Neuronal stem cell (in vitro differentiated cells): ENCODE data around the gene PLPPR2.
A peak's percentile ranks its signal among the peaks of the same experiment; 100 is the strongest.

ENCODE experiments used
- DNase-seq: peaks from one replicate; pipeline ENCODE4 v3.0.0-alpha.2; 2013; ENCODE audit warnings: low spot score
- H2AFZ ChIP-seq: one replicate; pipeline ENCODE4 v1.6.1; 2013; ENCODE audit warnings: mild to moderate bottlenecking, low read length, inconsistent platforms
- H2AK5ac ChIP-seq: 2 replicates; pipeline ENCODE4 v1.6.1; 2013; ENCODE audit warnings: low read depth, mild to moderate bottlenecking, inconsistent platforms, low read length, moderate library complexity, mixed read lengths
- H2BK120ac ChIP-seq: 2 replicates; pipeline ENCODE4 v1.6.1; 2013; ENCODE audit warnings: low read depth, mild to moderate bottlenecking, inconsistent platforms, low read length, moderate library complexity, mixed read lengths
- H2BK12ac ChIP-seq: one replicate; pipeline ENCODE4 v1.6.1; 2013; ENCODE audit warnings: low read length, inconsistent platforms
- H2BK15ac ChIP-seq: 2 replicates; pipeline ENCODE4 v1.6.1; 2013; ENCODE audit warnings: mild to moderate bottlenecking, low read length, inconsistent platforms, mixed read lengths
- H2BK5ac ChIP-seq: one replicate; pipeline ENCODE4 v1.6.1; 2013; ENCODE audit warnings: inconsistent platforms, mild to moderate bottlenecking, low read length, moderate library complexity
- H3K14ac ChIP-seq: one replicate; pipeline ENCODE4 v1.6.1; 2013; ENCODE audit warnings: low read length, inconsistent platforms
- H3K18ac ChIP-seq: 2 replicates; pipeline ENCODE4 v1.6.1; 2013; ENCODE audit warnings: low read length, inconsistent platforms
- H3K23ac ChIP-seq: 2 replicates; pipeline ENCODE4 v1.6.1; 2013; ENCODE audit warnings: low read depth, mild to moderate bottlenecking, mixed read lengths, low read length, inconsistent platforms; ENCODE audit not compliant: poor library complexity
- H3K27ac ChIP-seq: replicated peaks from 3 replicates; pipeline ENCODE4 v1.5.1; 2013; ENCODE audit warnings: low read length, inconsistent platforms
- H3K27me3 ChIP-seq, 3 experiments: 2 replicates each; pipeline ENCODE4 v1.6.1; 2013; ENCODE audit warnings: low read length in 3 of 3, mild to moderate bottlenecking in 2 of 3, inconsistent platforms in 1 of 3, low read depth in 1 of 3, mixed read lengths in 1 of 3, moderate library complexity in 1 of 3; ENCODE audit not compliant: control insufficient read depth in 3 of 3, insufficient read depth in 3 of 3
- H3K36me3 ChIP-seq, 2 donors: replicated peaks in 1 of 2; 2 replicates each; pipeline ENCODE4 v1.6.1; 2013; ENCODE audit warnings: low read length in 2 of 2; ENCODE audit not compliant: control insufficient read depth in 2 of 2, insufficient read depth in 2 of 2
- H3K4ac ChIP-seq: 2 replicates; pipeline ENCODE4 v1.6.1; 2013; ENCODE audit warnings: inconsistent platforms, mild to moderate bottlenecking, low read length, moderate library complexity
- H3K4me1 ChIP-seq, 2 donors: 1 replicate in 1 of 2; 2 replicates in 1 of 2; pipeline ENCODE4 v1.6.1; 2013; ENCODE audit warnings: low read length in 2 of 2, low read depth in 1 of 2; ENCODE audit not compliant: control insufficient read depth in 2 of 2, insufficient read depth in 1 of 2
- H3K4me2 ChIP-seq: one replicate; pipeline ENCODE4 v1.6.1; 2013; ENCODE audit warnings: mild to moderate bottlenecking, low read length, inconsistent platforms; ENCODE audit not compliant: insufficient read depth, poor library complexity, severe bottlenecking
- H3K4me3 ChIP-seq, 2 donors: 2 replicates each; pipeline ENCODE4 v1.5.1; 2013; ENCODE audit warnings: low read length in 2 of 2, mild to moderate bottlenecking in 2 of 2, inconsistent platforms in 1 of 2, moderate library complexity in 1 of 2
- H3K79me1 ChIP-seq: one replicate; pipeline ENCODE4 v1.6.1; 2013; ENCODE audit warnings: low read depth, mild to moderate bottlenecking, inconsistent platforms, low read length, moderate library complexity
- H3K9ac ChIP-seq: one replicate; pipeline ENCODE4 v1.6.1; 2013; ENCODE audit warnings: mild to moderate bottlenecking, low read depth, low read length, inconsistent platforms; ENCODE audit not compliant: poor library complexity
- H3K9me3 ChIP-seq, 2 donors: replicated peaks in 1 of 2; 2 replicates each; pipeline versions ENCODE3 to v1.6.1; 2013; ENCODE audit warnings: low read length in 2 of 2, mild to moderate bottlenecking in 2 of 2, inconsistent platforms in 1 of 2, low read depth in 1 of 2, mixed read lengths in 1 of 2, moderate library complexity in 1 of 2; ENCODE audit not compliant: control insufficient read depth in 2 of 2, insufficient read depth in 1 of 2
- H4K8ac ChIP-seq: one replicate; pipeline ENCODE4 v1.6.1; 2013; ENCODE audit warnings: low read depth, mild to moderate bottlenecking, inconsistent platforms, low read length, moderate library complexity
- H4K91ac ChIP-seq: one replicate; pipeline ENCODE4 v1.6.1; 2013; ENCODE audit warnings: low read length, low read depth, mild to moderate bottlenecking, inconsistent platforms; ENCODE audit not compliant: poor library complexity
- whole genome bisulfite sequencing, 2 donors: extraction: QIAGEN DNeasy Blood & Tissue Kit; methylation state at CpG; one replicate each; pipeline ENCODE4 v1.1.7; 2013; ENCODE audit warnings: missing lambda C conversion rate in 2 of 2, mixed read lengths in 1 of 2; ENCODE audit not compliant: insufficient read length in 2 of 2, insufficient replicate concordance in 1 of 2; ENCODE audit errors: extremely low coverage in 2 of 2; 5-methylcytosine and 5-hydroxymethylcytosine counted together

Gene PLPPR2

GRCh38 chr19:11324079-11324661 lies 31.1 kb upstream of the PLPPR2 start:
- Histone ChIP-seq H2BK15ac (no peak overlapping the region), H3K4me3 (no peak overlapping the region), H3K4ac (no peak overlapping the region), H2AFZ (no peak overlapping the region), H3K9me3 (no peaks in the 10 kb centered on the region), H2AK5ac (no peak overlapping the region), H2BK5ac (no peak overlapping the region), H2BK12ac (no peak overlapping the region), H4K91ac (no peak overlapping the region), H3K9ac (no peak overlapping the region), H3K27me3 (no peaks in the 10 kb centered on the region), H3K27ac (no peak overlapping the region), H4K8ac (no peak overlapping the region), H3K79me1 (peaks cover 2% of the 10 kb centered on the region), H3K4me2 (no peak overlapping the region), H2BK120ac (no peak overlapping the region), H3K14ac (no peak overlapping the region), H3K4me1 (peaks cover 0 to 3% of the 10 kb centered on the region in 2 donors), H3K36me3 (peaks cover 0 to 14% of the 10 kb centered on the region in 2 donors), H3K18ac (no peak overlapping the region), H3K23ac (no peak overlapping the region)
- DNase-seq = no peak
- no CpG with 5 or more reads among the region's 10 CpGs for WGBS, 2 donors

GRCh38 chr19:11324748-11325389 lies 30.4 kb upstream of the PLPPR2 start:
- no peak overlapping the region for H2AK5ac ChIP-seq

DNA sequence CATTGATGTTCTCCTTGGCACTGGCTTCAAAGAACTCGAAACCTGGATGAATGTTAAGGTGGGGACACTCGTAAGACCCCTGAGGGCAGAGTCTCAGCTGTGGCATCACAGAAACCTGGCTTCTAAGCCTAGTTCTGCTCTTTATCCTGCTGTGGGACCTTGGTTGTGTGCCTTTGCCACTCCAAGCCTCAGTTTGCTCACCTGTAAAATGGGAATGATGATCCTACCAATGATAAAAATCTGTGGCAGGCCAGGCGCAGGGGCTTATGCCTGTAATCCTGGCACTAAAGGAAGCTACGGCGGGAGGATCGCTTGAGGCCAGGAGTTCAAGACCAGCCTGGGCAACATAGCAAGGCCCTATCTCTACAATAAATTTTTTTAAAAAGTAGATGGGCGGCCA lies 29.7 kb upstream of the PLPPR2 start:
- no peak overlapping the region for H3K23ac ChIP-seq
- no peaks in the 10 kb centered on the region for H3K27me3 ChIP-seq
- no peak overlapping the region for H4K8ac ChIP-seq
- no peak overlapping the region for H3K9ac ChIP-seq
- no peak overlapping the region for H3K18ac ChIP-seq
- WGBS, 2 donors = no CpG with 5 or more reads among the region's 7 CpGs
- no peak overlapping the region for H3K4me3 ChIP-seq
- no peak overlapping the region for H3K4ac ChIP-seq
- no peak overlapping the region for H2AK5ac ChIP-seq
- H2BK15ac ChIP-seq = no peak overlapping the region
- H3K14ac ChIP-seq = no peak overlapping the region
- H2BK5ac ChIP-seq = no peak overlapping the region
- no peak overlapping the region for H2AFZ ChIP-seq
- H3K4me2 ChIP-seq = no peak overlapping the region
- no peaks in the 10 kb centered on the region for H3K9me3 ChIP-seq
- no peak for DNase-seq
- no peak overlapping the region for H4K91ac ChIP-seq
- H2BK120ac ChIP-seq = no peak overlapping the region
- H3K36me3 ChIP-seq = peaks cover 0 to 14% of the 10 kb centered on the region in 2 donors
- no peak overlapping the region for H2BK12ac ChIP-seq
- peaks cover 2% of the 10 kb centered on the region for H3K79me1 ChIP-seq
- H3K27ac ChIP-seq = no peak overlapping the region
- peaks cover 0 to 3% of the 10 kb centered on the region in 2 donors for H3K4me1 ChIP-seq

More at GRCh38 chr19:11324748-11325389, 30.4 kb upstream of the PLPPR2 start:
- Histone ChIP-seq H3K4me1 (peaks cover 0 to 3% of the 10 kb centered on the region in 2 donors), H3K79me1 (peaks cover 2% of the 10 kb centered on the region), H3K9ac (peak overlapping the region; percentile 74), H3K27ac (no peak overlapping the region), H3K36me3 (peaks cover 0 to 14% of the 10 kb centered on the region in 2 donors), H4K91ac (no peak overlapping the region), H2BK15ac (no peak overlapping the region), H2BK5ac (no peak overlapping the region), H3K4me3 (peak overlapping the region in 1 of 2 donors; percentile 2), H3K18ac (peak overlapping the region; percentile 78), H3K4ac (no peak overlapping the region), H2AFZ (no peak overlapping the region), H4K8ac (no peak overlapping the region), H3K9me3 (no peaks in the 10 kb centered on the region), H2BK120ac (no peak overlapping the region), H3K14ac (peak overlapping the region; percentile 73), H2BK12ac (peak overlapping the region; percentile 64), H3K23ac (peak overlapping the region; percentile 77), H3K27me3 (no peaks in the 10 kb centered on the region), H3K4me2 (no peak overlapping the region)
- WGBS, 2 donors = no CpG with 5 or more reads among the region's 17 CpGs
- DNase-seq = no peak

- H2BK120ac ChIP-seq = no peak overlapping the region
- no peaks in the 10 kb centered on the region for H3K9me3 ChIP-seq
- H3K23ac ChIP-seq = no peak overlapping the region
- H3K4ac ChIP-seq = no peak overlapping the region
- H3K4me1 ChIP-seq = no peaks in the 10 kb centered on the region
- H3K9ac ChIP-seq = no peak overlapping the region
- H2AK5ac ChIP-seq = no peak overlapping the region
- no peak for DNase-seq
- WGBS, 2 donors = no CpG with 5 or more reads among the region's 4 CpGs
- no peak overlapping the region for H4K8ac ChIP-seq
- no peak overlapping the region for H2BK15ac ChIP-seq
- no peak overlapping the region for H4K91ac ChIP-seq
- no peak overlapping the region for H3K18ac ChIP-seq
- H2AFZ ChIP-seq = no peak overlapping the region
- no peaks in the 10 kb centered on the region for H3K27me3 ChIP-seq
- no peaks in the 10 kb centered on the region for H3K79me1 ChIP-seq
- no peak overlapping the region for H3K14ac ChIP-seq
- no peak overlapping the region for H3K27ac ChIP-seq
- H2BK12ac ChIP-seq = no peak overlapping the region
- H3K36me3 ChIP-seq = peaks cover 0 to 22% of the 10 kb centered on the region in 2 donors
- no peak overlapping the region for H3K4me2 ChIP-seq
- no peak overlapping the region for H3K4me3 ChIP-seq
- no peak overlapping the region for H2BK5ac ChIP-seq
These were observed 25.1 kb upstream of the PLPPR2 start for GRCh38 chr19:11330127-11330526.
